ENCODE measurements around the gene FKBP5.
"Not testable (repeated sequence)": the region's sequence is repeated elsewhere in the genome, so short reads cannot be mapped to it uniquely, and the experiment has no call there.

The FKBP5 gene

DNA sequence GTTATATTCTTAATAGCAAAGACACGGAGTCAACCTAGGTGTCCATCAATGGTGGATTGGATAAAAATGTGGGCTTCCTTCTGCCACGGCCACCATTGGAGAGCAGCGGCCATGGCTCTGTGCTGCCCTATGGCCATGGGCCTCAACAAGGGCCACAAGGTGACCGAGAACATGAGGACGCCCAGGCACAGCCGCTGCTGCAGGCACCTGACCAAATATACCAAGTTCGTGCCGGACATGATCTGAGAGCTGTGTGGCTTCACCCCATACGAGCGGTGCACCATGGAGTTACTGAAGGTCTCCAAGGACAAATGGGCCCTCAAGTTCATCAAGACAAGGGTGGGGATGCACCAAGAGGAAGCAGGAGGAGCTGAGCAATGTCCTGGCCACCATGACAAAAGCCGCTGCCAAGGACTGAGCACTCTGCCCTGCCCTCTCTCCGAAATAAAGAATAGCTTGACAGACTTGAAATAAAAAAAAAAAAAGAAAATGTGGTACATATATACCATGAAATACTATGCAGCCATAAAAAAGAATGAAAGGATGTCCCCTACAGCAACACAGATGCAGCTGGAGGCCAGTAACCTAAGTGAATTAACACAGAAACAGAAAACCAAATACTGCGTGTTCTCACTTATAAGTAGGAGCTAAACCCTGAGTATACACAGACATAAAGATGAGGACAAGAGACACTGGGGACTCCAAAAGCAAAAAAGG, 81.0 kb downstream of the FKBP5 start:
- DNase-seq: no peak

DNA sequence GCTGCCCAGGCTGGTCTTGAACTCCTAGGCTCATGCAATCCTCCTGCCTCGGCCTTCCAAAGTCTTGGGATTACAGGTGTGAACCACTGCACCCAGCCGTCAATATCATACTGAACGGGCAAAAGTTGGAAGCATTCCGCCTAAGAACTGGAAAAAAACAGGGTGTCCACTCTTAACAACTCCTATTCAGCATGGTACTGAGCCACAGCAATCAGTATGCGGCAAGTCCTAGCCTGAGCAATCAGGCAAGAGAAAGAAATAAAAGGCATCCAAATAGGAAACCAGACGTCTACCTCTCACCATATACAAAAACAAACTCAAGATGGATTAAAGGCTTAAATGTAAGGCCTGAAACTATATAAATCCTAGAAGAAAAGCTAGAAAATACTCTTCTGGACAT, 83.1 kb downstream of the FKBP5 start:
- DNase-seq: no peak

DNA sequence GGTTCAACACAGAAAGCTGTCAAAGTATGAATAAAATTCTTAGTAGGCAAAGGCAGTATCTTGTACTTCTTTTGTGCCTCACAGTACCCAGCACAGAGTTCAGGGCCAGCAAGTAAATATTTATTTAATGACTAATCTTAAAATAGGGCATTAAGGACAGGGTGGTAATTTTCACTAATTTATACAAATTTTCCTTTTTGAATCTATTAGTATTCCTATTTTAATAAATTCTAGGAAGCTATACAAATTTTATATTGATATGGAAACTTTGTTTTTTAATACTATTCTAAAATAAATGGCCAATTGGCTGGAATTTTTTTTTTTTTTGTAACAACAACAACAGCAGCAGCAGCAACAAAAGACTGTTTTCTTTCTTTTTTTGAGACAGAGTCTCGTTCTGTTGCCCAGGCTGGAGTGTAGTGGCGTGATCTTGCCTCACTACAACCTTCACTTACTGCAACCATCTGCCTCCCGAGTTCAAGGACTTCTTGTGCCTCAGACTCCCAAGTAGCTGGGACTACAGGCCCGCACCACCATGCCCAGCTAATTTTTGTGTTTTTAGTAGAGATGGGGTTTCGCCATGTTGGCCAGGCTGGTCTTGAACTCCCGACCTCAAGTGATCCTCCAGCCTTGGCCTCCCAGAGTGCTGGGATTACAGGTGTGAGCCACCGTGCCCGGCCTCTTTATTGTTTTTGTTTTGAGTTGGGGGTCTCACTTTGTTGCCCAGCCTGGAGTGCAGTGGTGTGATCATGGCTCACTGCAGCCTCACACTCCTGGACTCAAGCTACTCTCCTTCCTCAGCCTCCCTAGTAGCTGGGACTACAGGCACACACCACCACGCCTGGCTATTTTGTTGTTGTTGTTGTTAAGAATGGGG, 85.2 kb downstream of the FKBP5 start:
- DNase-seq: no peak

DNA sequence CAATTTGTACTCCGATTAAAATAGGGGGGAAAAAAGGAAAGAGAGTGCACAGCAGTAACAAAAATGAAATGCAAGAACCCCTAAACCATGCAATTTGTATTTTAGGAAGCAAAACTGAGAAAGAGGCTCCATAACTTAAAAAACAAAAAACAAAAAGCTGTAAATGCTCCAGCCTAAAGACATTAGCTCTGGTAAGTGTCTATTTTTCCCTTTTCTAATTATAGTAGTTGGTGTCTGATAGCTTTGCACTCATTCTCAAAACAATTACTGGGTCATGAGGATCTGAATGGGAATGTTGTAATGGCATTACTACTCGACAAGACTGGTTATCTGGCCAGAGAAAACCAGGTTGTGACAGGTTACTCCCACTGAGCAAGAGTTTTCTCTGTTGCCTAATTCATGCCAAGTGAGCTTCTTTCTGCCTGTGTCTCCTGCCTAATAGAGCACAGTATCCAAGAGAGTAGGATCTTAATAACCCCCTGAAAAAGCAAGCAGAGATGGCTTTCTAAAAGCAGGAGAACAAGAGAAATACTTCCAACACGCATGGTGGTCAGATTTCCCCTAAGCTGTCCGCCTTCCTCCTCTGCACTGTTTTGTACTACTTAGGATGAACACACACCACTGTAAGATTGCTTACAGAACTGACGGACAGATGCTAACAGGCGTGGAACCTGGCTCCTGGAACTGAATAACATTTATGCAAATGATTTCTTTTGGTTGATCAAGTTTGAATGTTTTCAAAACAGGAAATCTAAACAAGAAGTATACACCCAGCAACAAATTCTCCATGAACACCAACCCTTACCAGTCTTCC, 86.4 kb downstream of the FKBP5 start:
- DNase-seq: no peak

DNA sequence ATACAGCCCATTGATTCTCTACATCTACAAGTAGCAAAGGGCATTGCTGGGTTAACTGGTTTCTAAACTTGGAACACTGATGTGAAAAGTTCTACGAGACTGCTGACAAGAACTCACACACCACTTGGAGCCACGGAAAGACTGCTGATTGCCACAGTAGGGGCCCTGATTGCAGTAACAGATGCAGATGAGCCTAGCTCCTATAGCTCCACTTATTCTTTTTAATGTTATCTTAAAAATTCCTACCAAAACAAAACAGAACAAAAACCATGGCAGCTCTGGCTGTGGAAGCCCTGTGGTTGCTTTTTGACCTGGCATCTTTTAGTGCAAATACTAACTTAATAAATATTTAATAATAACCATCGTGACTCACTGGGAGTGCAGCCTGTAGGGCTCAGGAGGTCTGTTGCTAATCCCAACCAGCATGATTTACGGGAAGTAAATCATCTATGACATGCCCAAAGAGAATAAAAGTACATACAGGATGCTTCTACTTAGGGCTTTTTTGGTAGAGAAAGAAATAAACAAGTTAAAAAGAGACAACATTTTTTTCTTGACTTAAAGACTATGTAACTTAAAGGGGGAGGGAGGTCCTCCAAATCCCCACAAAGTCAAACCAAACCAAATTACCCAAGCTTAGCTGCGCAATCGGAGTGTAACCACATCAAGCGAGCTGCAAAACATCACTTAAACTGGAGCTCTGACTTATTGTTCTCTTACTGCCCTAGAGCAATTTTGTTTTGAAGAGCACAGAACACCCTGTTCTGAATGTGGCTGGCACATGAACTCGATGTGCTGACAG, 87.2 kb downstream of the FKBP5 start:
- peak; percentile 46 for DNase-seq

DNA sequence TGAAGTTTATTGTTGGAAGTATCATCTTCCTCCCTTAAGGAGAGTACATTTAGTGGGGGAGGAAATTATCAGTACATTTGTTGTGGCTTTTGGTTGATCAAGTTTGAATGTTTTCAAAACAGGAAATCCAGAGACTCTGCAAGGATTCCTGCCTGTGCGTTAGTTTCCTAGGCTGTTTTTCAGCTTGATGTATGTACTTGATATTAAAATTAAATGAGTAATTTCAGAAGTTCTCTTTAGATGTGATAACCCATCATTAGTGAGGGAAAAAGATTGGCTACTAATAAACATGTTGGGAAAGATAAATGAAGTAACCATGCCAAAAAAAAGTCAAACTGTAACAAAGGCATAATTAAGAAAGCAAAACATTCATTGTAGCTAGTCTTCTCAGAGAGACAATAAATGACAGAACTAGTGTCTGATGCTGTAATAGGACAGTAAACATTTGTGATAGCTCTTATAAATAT, 88.0 kb downstream of the FKBP5 start:
- no peak for DNase-seq

DNA sequence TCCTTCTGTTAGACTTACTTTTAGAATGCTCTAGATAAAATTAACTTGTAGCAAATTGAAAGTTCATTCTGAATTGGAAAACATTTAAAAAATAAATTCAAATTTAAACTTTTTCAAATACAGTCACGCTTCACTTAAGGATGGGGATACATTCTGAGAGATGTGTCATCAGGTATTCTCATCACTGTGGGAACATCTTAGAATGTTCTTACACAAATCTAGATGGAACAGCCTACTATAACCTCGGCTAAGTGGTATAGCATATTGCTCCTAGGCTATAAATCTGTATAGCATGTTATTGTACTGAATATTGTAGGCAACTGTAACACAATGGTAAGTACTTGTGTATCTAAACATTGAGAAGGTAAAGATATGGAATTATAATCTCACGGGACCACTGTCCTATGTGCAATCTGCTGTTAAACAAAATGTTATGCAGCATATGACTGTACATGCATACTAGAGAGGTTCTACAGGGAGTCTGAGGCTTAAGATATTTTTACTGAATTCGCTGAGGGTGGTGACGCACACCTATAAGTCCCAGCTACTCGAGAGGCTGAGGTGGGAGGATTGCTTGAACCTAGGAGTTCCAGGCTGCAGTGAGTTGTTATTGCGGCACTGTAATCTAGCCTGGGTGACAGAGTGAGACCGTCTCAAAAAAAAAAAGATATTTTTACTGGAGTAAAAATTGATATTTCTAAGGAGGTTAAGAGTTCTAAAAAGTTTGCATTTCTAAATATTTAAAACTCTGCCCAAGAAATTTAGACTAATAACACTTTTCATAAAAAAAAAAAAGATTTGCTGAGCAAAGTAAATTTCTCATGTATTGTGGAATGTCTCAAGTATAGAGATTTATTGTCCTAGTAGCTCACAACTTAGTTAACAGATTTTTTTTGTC, 88.7 kb downstream of the FKBP5 start:
- DNase-seq: peak; percentile 27

DNA sequence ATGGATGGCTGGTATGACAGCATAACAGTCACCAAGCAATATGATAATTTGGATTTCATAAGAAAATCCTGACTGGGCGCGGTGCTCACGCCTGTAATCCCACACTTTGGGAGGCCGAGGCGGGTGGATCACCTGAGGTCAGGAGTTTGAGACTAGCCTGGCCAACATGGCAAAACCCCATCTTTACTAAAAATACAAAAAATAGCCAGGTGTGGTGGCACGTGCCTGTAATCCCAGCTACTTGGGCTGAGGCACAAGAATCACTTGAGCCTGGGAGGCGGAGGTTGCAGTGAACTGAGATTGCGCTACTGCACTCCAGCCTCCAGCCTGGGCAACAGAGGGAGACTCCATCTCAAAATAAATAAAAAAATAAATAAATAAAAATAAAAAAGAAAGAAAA, 90.1 kb downstream of the FKBP5 start:
- not testable (repeated sequence) for DNase-seq

DNA sequence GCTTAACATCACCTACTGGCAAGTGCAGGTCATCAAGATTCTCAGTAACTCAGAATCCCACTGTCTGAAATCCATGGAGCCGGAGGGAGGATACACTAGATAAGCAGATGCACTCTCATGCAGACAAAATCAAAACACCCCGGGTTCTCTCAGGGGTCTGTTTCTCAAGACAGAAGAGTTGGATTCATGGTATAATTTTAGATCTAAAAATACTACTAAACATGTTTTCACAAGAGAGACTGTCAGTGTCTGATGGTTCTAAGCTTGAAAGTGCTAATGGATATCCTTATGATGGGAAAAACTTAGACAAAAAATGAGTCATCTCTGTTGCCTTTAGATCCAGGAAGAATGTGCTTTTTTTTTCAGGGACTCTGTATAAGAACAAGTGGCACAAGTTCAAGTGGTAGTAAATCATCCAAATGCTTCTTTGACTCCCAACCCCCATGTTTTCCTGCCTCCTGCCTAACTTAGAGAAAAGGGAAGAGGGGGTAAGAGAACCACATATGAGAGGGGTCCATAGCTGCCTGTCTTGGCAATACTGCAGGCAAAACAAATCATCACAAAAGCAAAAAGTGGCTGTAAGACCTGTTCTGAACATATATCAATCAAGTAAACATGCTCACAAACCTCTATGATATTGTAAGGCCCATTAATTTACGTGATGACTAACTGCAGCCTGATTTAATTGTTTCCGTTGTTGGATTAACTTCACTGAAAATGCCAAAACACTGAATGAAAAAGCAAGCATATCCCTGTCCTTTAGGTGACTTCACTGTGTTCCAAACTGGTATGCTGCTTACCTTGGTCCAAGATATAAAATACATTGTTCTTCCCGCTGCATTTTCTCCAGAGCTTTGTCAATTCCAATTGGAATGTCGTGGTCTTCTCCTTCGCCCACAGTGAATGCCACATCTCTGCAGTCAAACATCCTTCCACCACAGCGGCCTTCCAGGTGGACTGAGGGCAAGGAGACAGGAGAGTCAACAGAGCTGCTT, 92.0 kb downstream of the FKBP5 start:
- DNase-seq: no peak

DNA sequence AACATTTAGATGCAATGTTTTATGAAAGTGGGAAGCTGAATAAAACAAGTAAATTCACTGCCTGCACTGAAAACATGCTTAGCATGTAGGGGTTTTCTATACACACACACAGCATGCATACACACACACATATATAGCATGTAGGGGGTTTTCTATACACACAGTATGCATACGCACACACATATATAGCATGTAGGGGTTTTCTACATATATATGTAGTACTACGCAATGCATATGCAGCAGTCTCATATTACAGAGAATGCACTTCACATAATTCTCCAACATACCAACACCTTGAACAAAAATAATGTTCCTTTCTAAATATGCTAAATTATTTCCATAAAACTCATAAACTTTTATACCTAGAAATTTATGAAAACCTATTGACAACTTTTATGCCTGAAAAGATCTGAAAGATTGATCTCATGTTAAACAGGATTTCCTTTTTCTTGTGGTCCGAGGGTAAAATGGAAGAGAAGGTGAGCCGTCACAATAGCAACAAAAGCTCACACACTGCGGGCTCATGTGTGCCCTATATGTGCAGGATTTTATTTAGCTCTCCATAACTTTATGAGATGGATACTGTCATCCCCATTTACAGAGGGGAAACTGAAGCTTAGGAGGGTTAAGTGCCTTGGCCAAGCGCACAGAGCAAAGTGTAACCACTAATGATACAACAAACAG, 94.1 kb downstream of the FKBP5 start:
- no peak for DNase-seq

DNA sequence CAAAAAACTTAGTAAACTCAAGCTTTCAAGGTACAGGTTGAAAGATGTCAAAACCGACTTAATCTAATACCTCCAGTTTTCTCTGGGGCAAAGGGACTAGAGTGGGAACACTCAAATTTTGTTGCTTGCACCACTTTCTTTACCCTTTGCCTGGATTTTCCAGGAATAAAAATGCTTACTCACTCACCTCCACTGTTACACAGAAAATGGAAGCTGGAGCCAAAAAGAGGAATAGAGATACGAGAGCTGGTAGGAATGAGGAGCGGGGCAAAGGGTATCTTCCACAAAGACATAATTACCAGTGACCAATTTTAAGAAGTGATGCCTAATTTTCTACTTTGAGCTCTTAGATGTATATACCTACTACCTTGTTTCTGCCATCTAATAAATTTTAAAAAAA, 96.5 kb downstream of the FKBP5 start:
- DNase-seq: no peak

DNA sequence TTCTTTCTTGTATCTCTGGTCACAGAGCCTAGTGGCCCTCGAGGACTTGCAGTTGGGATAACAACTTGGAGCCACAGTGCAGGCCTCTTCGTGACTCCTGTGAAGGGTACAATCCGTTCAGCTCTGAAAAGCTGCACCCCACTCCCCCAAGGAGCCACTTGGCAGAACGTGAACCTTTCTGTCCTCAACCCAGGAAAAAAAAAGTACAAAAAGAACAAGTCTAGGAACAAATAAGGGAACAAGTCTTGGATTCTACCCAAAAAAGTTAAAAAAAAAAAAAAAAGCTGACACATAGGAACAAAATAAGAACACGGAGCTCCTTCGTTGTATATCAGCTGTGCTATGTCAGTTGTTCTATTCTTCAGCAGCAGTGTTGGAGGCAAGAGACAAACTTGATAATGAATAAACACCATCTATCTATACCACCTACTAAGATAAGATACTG, 98.1 kb downstream of the FKBP5 start:
- DNase-seq: no peak

DNA sequence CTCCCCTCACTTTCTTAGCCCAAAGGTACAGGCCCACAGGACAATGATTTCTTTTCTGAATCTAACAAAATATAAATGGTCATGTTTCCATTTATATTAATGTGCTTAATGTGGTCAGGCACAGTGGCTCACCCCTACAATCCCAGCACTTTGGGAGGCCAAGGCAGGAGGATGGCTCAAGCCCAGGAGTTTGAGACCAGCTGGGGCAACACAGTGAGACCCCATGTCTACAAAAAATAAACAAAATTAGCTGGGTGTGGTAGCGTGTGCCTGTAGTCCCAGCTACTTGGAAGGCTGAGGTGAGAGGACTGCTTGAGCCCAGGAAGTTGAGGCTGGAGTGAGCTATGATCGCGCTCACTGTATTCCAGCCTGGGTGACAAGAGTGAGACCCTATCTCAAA, 98.8 kb downstream of the FKBP5 start:
- no peak for DNase-seq

DNA sequence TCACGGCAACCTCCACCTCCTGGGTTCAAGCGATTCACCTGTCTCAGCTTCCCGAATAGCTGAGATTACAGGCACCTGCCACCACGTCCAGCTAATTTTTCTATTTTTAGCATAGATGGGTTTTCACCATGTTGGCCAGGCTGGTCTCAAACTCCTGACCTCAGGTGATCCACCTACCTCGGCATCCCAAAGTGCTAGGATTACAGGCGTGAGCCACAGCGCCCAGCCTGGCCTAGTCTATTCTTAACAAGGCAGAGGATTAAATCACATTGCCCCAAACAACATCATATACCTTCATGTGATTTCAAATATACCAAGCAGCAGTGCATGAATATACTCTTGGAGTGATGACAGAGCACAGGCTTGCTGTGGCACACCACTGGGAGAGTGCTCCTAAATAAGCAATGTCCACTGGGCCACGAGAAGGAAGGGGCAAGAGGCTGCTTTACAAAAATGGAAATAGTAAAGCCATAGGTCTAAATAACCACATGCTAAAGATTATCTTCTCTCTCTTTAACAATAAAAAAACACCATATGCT, 99.4 kb downstream of the FKBP5 start:
- DNase-seq: no peak

DNA sequence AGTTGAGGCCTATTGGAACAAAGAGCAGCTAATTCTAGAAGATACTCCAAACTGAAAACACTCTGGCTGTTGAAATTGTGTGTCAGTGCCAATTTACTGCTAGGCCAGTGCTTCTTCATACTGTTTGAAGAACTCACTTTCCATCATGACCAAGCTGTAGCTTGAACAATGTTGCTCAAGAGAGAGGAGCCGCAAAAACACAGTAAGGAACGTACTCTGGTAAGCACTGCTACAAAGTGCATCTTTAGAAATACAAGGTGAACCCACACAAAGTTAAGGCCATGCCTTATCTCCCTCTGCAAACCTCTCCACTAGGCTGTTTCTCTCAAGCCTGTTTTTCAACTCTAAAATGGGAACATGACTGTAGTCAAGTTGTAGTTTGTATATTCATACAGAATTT, 101.5 kb downstream of the FKBP5 start:
- no peak for DNase-seq

DNA sequence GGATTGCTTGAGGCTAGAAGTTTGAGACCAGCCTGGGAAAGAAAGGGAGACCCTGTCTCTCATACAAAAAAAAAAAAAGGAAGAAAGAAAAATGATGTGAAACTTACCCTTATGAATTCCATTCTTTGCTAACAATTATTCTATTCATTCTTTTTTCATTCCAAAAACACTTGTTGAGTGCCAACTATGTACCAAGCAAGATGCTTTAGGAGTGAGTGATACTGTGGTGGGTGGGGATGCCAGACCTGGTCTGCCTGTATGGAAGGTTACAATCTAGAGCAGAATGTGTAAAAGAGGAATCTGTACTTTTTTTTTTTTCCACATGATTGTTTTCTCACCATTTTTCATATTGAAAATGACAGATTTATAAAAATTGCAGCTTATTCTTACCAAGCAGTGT, 102.2 kb downstream of the FKBP5 start:
- DNase-seq: no peak

DNA sequence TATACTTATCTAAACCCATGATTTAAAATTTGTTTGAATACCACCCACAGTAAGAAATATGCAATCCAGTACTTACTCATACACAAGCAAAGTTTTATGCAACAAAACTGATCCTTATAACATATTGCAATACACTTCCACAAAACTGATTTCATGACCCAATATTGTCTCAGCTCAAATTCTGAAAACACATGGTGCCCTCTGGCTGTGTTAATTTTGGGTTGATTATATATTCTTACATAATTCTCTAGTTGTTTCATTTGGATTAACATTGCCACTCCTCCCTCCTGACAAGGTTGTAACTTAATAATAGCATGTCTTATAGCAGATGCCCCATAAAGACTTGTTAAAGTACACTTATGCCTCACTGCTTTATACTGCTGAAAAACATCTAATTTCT, 103.1 kb downstream of the FKBP5 start:
- no peak for DNase-seq

DNA sequence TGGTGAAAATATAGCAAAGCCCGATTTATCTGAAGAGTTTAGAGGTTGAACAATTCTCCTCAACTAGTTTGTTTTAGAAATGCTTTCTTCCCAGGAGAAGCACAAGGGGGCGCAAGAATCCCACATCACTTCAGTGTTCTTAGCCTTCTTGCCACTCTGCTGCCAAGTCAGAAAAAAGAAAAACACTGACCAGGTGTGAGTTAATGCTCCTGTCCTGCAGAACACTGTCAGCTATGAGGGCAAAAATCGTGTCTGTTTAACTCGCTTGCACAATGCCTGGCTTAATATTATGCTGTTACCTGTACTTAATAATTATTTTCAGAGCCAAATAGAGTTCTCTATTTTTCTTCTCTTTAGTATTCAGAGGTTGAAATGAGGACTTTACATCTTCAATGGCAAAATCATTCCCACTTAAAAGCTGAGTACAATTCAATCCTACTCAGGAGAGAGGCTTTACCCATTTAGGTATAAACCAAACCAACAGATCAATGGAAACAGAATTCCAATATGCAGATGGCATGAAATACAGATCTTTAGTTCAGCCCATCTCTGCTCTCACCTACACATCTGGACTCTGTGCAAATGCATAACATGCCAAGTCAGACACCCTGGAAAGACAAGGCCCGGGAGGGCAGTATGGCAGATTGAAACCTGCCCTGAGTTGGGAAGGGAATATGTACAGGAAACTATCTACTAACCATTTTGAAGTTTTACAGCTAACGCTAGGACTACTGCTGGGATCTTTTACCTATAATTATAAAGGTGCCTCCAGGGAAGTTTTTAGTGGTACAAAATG, 104.6 kb downstream of the FKBP5 start:
- peak; percentile 71 for DNase-seq
